NCI-H2081 treated with DMSO at 0.1 percent for 48 hours (cell line): ENCODE measurements around the gene PLPP4.

Source experiments
- DNase-seq: peaks from one replicate; lab custom pipeline; 2025; lab: John Stamatoyannopoulos, UW

Gene PLPP4

DNA sequence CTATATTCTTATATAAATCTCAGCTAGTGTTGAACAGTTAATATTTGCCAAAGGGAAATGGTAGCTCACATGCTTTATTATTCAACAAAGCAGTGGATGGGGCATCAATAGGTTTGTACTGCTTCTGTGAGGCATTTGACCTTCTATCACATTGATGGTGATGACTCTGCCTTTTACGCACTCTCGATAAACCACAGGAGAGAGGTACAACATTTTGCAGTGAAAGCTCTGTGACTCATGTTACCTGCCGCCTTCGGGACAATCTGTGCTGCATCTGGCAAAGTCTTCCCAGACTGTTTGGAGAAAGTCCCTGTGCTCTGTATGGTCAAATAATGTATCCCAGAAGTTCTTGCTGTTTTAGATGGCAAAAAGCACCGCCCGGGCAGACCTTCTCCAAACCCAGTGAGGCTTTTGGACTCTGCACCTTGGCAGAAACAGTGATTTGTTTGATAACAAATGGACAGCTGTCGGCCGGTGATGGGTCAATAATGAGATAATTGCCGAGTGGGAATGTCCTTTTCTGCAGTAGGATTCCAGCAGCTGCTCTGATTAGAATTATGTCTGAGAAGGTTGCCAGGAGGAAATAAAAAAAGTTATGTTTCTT lies 61.0 kb downstream of the PLPP4 start:
- DNase-seq, result no peak

DNA sequence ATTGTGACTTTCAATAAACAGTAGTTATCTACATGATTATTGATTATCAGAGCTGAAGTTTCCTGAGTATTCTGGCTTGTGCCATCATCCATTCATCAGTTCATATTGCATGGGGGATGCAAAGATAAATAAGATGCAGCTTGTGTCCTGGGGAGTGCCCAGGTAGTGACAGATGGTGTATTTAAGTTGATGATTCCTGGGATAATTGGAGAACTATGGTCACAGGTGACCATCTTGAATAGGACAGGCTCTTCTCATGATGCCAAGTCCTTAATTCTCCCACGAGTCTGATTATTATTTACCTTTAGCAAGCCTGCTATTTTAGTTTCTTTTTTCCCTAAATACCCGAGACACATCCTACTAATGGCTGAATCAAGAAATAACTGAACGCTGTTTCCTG lies 64.9 kb downstream of the PLPP4 start:
- no peak for DNase-seq

DNA sequence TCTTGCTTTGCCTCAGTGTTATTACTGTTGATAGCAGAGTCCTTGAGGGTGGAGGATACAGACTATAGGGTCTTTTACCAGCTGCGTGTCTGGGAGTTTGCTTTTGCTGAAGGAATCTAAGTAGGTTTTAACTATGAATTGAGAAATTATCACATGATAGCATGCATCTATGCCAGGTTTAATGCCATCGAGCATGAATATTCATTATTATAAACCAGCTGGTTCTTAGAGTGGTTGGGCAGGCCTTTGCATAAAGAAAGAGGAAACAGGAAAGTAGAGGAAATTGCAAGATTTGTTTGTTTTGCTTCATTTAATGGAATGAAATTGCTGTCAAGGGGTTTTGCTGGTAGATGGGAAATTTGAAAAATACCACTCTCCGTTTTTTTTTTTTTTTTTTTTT lies 70.7 kb downstream of the PLPP4 start:
- DNase-seq, result no peak

DNA sequence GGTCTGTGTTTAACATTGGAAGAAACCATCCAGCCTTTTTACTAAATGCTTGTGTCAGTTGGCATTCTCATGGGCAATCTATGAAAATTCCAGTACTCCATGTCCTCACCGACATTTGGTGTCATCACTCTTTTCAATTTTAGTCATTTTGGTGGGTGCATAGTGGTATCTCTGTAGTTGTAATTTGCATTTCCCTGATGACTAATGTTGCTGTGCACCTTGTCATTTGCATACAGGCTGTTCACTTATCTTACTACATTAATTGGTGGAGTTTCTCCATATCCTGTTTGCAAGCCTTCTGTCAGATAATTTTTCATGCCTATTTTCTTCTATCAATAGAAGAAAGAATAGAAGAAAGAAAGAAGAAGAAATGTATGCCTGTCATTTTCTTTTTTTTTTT lies 73.7 kb downstream of the PLPP4 start:
- DNase-seq, result no peak

DNA sequence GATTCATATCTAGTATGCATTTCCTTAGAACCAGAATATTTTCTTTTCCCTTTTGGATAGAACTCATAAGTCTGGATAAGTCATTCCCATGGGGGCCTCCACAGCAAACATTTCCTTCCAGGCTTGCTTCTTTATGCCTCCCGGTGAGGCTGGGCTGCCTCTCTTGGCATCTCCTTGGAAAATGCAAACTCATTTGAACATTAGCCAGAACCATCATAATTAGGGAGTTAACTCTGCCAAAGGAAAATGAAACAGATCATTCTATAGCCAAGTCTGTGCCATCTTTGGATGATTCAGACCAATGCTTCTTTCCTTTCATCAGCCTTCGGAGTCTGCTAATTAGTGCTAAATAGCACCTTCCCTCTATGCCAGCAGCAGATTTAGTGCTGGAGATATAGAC lies 81.1 kb downstream of the PLPP4 start:
- no peak for DNase-seq

DNA sequence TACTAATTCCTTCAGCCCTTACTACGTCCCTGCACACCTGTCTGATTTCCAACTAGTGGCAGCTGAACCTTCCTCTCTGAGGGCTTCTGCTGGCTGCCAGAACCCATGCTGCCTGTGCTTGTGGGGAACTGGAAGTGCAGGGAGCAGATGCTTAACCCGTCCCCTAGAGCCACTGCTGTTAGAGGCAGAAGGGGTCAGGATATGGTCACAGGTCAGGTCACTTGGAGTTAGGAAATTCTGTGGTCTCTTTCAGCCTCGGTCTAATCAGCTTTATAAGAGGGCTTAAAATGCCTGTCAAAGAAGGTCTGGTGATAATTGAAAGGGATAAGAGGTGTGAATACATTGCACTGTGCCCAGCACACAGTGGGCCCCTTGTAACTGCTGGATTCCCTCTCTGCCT lies 82.0 kb downstream of the PLPP4 start:
- no peak for DNase-seq

DNA sequence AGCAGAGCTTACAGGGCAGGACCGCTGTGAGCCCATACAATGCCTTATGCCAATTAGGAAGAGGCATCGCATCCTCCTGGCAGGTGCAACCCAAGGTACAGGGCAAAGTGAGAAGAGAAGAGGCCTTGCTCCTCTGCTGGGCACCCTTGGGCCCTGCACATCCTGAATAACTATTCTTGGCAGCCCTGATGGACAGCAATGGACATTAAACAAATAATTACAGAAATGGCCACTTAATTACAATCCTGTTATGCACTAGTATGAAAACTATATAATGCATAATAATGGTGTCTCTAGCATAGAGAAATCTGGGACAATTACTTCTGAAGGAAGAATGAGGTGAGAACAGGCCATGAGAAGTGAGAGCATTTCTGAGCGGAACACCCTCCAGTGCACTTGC lies 83.5 kb downstream of the PLPP4 start:
- DNase-seq, result no peak

DNA sequence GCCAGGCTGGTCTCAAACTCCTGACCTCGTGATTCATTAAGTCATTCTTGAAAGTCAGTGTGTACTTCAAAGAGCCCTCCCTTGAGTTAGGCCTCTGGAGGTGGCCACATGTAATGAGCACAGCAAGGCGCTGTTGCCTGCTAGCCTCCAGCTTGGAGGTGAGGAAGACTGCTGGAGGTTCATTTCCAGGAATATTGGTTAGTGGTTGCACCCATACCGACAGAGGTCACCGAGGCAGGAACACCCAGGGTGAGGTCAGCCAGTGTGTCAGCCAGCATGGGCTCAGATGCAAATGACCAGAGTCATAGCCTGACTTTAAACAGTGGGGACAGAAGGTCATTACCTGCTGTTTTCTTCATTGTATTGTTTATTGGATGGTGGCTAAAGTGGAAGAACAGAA lies 85.0 kb downstream of the PLPP4 start:
- no peak for DNase-seq

DNA sequence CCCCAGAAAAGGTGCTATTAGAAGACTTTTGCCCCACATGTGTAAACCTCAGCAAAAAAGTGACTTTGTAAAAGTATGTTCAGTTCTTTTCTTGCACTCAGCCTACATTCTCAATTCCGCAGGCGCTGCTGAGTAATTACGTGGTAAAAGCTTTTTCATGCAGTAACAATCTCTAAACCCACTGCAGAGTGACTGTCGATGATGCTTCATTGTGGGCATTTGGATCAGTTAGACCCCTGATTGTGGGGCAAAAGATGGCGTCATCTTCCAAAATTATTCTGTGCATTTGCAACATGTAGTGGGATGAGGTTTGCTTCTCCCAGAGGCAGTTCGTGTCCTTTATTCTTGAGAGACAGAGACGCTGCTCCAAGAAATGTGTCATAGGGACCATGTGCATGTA lies 85.6 kb downstream of the PLPP4 start:
- no peak for DNase-seq

DNA sequence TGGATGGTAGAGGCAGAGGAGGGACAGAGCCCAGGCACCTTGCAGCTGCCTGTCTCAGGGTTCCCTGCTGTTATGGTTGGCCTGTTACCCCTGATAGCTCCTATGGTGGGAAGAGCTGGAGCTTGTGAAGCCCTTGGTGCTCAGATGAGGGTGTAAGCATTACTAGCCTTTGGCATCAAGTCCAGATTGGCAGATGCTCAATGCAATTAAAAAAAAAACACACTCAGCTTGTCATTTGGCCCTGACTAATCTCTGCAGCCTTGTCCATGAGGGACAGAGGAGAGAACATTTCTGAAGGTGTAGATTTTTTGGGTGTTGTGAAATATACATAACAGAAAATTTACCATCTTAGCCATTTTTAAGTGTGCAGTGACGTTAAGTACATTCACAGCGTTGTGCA lies 86.3 kb downstream of the PLPP4 start:
- no peak for DNase-seq

DNA sequence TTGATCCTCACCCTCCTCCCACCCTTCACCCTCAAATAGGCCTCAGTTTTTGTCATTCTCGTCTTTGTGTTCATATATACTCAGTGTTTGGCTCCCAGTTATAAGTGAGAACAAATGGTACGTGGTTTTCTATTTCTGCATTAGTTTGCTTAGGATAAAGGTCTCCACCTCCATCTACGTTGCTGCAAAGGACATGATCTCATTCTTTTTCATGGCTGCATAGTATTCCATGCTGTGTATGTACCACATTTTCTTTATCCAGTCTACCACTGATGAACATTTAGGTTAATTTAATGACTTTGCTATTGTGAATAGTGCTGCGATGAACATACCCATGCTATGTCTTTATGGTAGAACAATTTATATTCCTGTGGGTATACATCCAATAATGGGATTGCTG lies 91.2 kb downstream of the PLPP4 start:
- no peak for DNase-seq

DNA sequence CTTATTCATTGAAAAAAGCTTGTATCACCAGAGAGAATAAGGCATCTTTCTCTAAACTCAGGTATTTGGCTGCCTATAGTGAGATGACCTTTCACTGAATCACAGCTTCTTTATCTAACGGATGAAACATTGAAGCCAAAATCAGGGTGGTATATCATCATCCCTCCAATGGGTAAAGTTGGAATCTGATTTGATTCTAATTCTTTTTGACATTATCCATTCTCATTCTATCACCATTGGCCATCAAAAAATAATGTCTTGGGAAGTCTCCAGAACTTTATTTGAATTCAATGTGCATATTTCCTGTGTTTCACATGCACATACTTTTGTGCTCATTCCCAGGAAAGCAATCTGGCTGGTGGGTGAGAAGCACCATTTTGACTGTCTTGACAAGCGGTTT lies 95.2 kb downstream of the PLPP4 start:
- DNase-seq, result no peak

DNA sequence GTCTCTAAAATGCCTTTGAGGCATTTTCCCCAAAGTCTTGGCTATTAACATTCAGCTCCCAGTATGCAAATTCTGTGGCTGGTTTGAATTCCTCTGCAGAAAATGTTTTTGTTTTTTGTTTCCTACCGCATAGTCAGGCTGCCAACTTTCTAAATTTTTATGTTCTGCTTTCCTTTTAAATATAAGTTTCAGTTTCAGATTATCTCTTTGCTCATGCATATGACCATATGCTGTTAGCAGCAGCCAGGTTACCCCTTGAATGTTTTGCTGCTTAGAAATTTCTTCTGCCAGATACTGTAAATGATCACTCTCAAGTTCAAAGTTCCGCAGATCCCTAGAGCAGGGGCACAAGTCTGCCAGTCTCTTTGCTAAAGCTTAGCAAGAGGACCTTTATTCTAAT lies 96.9 kb downstream of the PLPP4 start:
- DNase-seq, result no peak

DNA sequence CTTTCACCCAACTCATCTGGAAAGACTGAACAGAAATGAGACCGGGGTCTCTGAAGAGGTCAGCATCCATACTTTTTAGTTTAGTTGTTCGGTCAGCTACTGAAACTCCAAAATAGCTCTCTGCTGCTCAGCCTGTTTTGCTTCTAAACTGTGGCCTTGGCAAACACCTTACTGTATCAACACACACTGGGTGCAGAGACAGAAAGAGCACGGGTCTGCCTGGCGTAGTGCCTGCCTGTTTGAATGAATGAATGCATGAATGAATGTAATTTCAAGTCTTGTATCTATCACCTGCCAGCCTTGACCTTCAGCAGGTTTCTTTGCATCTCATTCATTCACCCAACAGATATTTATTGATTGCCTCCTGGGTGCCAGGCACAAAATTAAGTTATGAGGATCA lies 98.4 kb downstream of the PLPP4 start:
- DNase-seq, result no peak

DNA sequence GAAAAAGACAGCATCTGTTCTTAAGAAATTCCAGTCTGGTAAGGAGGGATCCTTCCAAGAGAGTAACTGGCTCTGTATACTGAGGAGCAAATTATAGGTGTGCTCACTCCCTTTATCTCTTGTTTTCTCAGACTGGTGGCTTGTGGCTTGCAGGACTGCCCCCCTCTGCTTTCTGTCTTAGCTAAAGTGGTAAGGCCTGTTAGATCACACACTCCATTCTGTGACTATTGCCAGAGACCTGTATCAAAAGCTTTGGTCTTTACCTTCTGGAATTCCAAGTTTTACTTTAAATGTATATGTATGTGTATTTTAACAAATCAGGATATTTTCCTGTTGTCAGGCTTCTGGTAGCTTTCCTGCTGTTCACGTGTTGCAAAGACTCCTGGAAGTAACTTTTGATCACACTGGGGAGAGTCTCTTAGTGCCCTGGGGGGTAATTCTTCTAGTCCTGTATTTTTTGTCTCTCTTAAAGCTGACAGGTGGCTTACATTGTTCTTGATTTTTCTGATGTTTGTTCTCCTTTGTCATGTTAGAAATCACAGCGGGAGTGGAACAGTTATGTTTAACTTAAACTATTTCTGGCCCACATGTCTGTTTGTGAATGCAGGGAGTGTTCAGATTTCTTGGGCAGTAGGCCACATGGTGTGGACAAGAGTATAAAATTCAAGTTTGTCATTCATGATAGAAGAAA lies 99.0 kb downstream of the PLPP4 start:
- no peak for DNase-seq

DNA sequence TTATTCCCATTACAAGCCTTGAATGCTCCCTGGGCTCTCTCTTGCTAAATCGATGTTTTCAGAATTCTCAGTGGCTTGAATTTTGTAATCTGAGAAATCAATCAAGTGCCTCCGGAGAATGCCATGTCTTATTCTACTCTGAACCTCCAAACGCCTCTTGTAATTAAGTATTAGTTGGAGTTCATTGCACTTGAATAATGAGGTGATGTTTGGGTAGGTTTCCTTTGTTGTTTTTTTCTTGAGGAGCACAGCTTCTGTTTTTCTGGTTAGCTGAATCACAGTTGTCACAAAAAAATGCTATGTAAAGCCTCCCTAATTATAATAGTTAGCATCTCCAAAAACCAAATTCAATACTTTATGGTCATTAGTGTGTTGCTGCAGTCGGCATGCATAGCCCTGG lies 100.3 kb downstream of the PLPP4 start:
- no peak for DNase-seq

DNA sequence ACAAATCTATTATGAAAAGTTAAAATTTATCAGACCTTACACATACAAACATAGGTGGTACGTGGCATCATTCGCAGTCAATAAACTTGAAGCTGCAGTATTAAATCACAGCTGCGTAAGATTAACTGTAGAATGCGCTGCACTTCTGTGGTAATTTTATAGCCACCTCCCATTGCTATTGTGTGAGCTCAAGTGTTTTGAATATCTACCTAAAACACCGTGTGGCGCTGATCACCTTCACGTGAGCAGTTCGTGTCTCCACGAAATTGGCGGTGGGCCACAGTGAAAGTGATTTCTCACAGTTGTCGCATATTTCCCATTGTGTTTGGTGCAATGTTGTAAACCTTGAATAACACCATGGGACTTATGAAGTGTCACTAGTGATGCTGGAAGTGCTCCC lies 102.8 kb downstream of the PLPP4 start:
- DNase-seq, result no peak

DNA sequence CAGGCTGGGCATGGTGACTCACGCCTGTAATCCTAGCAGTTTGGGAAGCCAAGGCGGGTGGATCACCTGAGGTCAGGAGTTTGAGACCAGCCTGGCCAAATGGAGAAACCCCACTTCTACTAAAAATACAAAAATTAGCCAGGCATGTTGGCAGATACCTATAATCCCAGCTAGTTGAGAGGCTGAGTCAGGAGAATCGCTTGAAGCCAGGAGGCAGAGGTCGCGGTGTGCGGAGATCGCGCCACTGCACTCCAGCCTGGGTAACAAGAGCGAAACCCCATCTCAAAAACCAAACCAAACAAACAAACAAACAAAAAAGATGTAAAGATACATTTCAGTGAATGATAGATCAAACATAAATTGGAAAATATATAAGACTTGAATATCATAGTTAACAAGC lies 105.9 kb downstream of the PLPP4 start:
- DNase-seq, result no peak

DNA sequence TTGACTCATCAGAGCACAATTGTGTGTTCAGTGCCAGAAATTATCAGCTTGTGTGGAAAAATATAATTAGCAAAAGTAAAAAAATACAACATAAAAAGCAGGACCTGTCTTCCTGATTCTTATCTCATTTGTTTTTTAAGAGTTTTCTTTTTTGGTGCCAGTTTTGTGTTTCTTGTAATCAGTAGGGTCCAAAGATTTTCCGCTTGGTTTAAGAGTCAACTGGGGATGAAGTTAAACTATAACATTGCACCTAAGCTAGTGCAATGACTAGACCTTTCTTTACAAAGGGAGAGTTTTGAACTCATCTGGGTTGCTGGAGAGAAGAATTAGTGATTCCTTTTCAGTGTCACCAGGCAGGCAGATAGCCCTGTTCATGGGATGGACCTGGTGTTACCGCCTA lies 113.4 kb downstream of the PLPP4 start:
- no peak for DNase-seq

DNA sequence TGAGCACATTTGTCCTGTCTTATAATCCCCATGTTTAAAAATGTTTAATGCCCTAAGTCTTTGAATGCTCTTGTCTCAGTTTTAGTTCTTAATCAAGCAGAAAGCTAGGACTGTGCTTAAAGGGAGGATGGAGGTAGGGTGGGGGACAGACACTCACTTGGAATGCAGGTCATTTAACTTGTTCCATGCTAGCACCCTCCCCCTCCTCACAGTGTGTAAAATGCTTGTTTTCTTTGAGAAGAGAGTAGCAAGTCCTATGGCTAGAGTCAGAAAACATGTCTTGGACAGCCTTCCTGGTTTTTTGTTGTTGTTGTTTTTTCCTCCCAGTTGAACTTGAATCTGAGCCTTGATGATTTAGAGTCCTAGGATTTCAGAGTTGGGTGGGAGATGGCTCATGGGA lies 114.2 kb downstream of the PLPP4 start:
- DNase-seq, result no peak

DNA sequence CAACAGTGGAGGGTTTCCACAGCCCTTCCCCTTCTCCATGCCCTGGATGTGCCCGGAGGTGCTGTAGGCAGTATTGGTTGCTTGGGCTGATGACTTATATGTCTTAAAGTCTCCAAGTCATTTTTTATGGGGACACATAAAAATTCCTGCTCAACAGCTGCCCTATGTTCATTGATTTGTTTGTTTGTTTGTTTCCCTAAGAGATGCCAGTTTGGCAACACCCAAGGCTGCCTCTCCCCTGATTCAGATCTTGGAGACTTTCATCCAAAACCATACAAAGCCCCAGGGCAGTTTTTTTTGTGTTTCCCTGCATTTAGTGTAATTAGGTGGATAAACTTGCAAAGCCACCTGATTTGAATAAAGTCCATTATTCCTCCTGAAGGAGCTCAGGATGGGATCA lies 115.3 kb downstream of the PLPP4 start:
- DNase-seq, result no peak

DNA sequence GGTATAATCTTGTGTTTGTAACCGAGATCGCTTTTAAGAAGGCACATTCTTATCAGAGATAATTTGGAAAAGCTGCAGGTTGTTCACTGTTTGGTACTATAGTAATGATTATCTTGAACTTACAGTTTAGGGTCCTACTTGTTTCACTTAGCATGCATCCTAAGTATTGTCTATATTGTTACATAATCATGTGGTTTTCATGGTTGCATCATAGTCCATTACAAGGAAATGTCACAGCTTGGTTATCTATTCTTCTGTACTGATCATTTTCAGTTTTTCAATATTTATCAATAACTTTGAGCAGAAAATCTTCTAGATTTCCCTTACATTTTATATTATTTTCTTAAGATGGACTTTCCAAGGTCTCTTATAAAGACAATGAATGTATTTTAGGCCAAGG lies 116.3 kb downstream of the PLPP4 start:
- DNase-seq, result no peak

DNA sequence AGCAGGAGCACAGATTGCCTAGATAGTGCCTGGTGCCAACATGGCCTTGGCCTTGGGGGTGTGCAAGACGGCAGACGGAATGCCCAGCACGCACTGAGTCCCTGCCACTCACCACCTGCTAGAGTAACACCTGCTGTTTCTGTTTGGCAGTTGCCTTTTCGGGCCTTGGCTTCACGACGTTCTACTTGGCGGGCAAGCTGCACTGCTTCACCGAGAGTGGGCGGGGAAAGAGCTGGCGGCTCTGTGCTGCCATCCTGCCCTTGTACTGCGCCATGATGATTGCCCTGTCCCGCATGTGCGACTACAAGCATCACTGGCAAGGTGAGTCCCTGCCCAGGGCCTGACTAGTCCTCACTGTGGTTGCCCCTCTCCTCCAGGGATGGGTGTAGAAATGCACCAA lies 118.0 kb downstream of the PLPP4 start:
- DNase-seq, result no peak

DNA sequence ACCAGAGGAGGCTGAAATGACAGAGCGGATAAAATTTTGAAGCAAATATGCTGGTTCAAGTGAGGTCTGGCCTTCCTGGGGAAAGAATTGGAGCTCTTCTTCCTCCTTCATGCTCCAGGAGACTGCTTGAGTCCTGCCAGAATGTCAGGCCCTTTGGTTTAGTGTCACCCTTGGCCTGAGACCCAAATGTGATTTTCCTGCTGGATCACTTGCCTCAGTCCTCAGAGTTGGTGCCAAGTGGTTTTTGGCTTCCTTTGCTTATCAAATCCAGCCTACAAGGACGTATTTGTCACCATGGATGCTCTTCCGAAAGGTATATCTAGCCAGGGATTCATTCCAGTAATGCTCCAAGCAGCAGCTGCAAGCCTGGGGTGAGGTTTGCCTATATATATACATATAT lies 118.4 kb downstream of the PLPP4 start:
- DNase-seq, result no peak
